GM18951 (cell line): ENCODE data around the gene CILP.

Source experiments
- POLR2A ChIP-seq: IDR thresholded peaks from 4 replicates; pipeline ENCODE4 v1.6.1; 2011; ENCODE audit warnings: mild to moderate bottlenecking; ENCODE audit not compliant: insufficient read length, insufficient read depth; ENCODE audit errors: extremely low read depth
- in situ Hi-C: fragments of 300-500 bp; cut with MboI; formaldehyde crosslinking; loops from one replicate; pipeline ENCODE4 v1.12.0; 2022; ENCODE audit warnings: low sequenced_read_pairs, mixed read lengths, inconsistent platforms; ENCODE audit not compliant: unreplicated experiment

The CILP gene

DNA sequence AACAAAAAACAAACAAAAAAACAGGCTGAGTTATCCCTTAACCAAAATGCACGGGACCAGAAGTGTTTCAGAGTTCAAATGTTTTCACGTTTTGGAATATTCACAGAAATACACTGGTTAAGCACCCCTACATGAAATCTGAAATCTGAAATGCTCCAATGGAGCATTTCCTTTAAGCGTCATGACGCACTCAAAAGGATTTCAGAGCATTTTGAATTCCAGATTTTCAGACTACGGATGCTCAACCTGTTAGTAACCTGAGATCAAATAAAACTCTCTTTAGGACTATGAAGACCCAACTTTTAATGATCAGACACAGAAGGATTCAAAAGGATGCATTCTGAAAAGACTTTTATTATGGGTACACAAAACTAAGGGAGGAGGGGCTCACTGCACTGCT, 35.8 kb downstream of the CILP start:
- no peak for TF ChIP-seq POLR2A
- in situ Hi-C loops, result no loop called here

DNA sequence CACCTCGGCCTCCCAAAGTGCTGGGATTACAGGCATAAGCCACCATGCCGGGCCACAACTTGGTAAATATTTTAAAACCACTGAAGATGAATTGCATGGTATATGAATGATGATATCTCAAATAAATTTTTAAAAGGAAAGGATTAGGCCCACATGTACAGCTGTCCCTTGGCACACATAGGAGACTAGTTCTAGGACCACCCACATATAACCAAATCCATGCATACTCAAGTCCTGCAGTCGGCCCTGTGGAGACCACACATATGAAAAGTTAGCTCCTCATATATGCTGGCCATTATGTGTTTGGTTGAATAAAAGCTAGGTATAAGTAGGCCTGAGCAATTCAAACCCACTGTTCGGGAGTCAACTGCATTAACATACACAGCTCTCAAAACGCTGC, 36.8 kb downstream of the CILP start:
- in situ Hi-C loops, result no loop called here
- no peak for TF ChIP-seq POLR2A

DNA sequence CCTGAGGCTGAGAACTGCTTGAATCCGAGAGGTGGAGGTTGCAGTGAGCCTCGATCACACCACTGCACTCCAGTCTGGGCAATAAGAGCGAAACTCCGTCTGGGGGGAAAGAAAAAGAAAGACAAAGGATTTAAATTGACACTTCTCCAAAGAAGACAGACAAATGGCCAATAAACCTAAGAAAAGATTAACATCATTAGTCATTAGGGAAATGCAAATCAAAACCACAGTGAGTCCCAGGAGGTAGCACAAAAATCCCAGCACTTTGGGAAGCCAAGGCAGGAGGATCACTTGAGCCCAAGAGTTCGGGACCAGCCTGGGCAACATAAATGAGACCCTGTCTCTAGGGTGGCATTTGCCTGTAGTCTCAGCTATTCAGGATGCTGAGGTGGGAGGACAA, 38.7 kb downstream of the CILP start:
- in situ Hi-C loops, result no loop called here
- no peak for TF ChIP-seq POLR2A

GRCh38 chr15:65171428-65171827, 39.8 kb downstream of the CILP start:
- in situ Hi-C loops, result no loop called here
- no peak for TF ChIP-seq POLR2A

GRCh38 chr15:65165875-65166274, 45.4 kb downstream of the CILP start:
- in situ Hi-C loops, result no loop called here
- no peak for TF ChIP-seq POLR2A

DNA sequence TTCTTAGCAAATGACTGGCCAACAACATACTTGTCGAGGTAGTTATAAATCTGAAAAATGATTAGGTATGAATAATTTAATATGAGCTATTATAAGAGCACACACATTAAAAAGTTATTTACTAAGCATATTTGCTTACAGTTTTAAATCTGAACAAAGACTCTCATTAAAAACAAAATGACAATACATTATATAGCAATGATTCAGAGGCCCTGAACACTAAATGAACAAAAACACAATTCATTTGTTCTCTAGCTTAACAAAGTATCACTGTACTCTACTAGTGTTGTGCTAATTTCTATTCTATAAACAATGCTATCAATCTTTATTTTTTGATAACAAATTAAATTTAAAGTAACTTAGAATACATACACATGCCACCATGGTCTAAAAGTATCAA, 47.1 kb downstream of the CILP start:
- no peak for TF ChIP-seq POLR2A
- in situ Hi-C loops, result no loop called here

- in situ Hi-C loops, result no loop called here
- no peak for TF ChIP-seq POLR2A
These were observed 48.2 kb downstream of the CILP start for GRCh38 chr15:65163041-65163440.

DNA sequence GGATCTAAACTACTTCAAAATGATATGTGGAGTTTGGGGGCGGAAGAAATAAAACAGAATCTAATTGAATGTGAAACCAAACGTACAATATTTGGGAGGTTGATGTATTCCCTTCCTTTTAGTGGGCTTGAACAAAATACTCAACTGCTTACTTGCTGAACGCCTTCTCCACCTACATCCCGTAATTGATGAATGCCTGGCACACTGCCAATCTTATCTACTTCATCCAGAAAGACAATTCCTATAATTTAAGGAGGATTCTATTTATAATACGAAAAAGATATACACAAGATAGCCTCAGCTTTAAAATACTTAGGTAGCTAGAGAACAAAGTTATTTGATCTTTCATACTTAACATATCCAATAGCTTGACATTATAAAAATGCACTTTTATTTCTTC, 54.6 kb downstream of the CILP start:
- TF ChIP-seq POLR2A, result no peak
- in situ Hi-C loops, result no loop called here

- in situ Hi-C loops, result no loop called here
- no peak for TF ChIP-seq POLR2A
These were observed 56.6 kb downstream of the CILP start for GRCh38 chr15:65154720-65155119.

- TF ChIP-seq POLR2A, result no peak
- in situ Hi-C loops, result no loop called here
These were observed 63.4 kb downstream of the CILP start for GRCh38 chr15:65147902-65148301.

GRCh38 chr15:65146438-65146837, 64.8 kb downstream of the CILP start:
- TF ChIP-seq POLR2A, result no peak
- in situ Hi-C loops, result no loop called here
